GM12865 (cell line): ENCODE results near the gene UBL3.

Experiments
- DNase-seq: peaks from one replicate; pipeline ENCODE4 v3.0.0; 2010; ENCODE audit warnings: low read depth
- H3K4me3 ChIP-seq: 2 replicates; pipeline ENCODE4 v1.5.1; 2011; ENCODE audit warnings: mild to moderate bottlenecking, low read depth, low read length, control low read depth
- TF ChIP-seq, protein P1 (sequence below): IDR thresholded peaks from 2 replicates; pipeline ENCODE4 v1.5.1; 2011; ENCODE audit warnings: low read length, control low read depth, low read depth, inconsistent platforms; ENCODE audit not compliant: insufficient read depth; ENCODE audit errors: missing control alignments

The UBL3 gene

DNA sequence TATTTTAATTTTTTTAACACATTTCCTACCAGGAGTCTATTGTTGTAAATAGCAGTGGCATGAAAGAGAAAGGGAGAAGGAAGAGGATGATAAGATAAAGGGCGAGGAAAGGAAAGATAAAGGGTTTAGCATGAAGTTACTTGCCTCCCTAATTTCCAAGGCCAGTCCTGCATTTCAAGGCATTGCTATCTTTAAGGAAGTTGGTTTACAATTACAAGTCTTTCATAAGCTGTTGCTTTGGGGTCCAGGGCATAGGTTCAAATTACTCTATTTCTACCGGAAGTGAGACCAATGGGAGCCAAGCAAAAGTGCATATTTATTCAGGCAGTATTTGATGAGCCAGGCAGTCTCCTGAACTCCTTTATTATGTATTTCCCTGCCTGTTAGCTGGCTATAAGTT is 27.7 kb upstream of the UBL3 start:
- DNase-seq, result no peak
- no peak overlapping the region for H3K4me3 ChIP-seq
- TF ChIP-seq, protein P1, sequence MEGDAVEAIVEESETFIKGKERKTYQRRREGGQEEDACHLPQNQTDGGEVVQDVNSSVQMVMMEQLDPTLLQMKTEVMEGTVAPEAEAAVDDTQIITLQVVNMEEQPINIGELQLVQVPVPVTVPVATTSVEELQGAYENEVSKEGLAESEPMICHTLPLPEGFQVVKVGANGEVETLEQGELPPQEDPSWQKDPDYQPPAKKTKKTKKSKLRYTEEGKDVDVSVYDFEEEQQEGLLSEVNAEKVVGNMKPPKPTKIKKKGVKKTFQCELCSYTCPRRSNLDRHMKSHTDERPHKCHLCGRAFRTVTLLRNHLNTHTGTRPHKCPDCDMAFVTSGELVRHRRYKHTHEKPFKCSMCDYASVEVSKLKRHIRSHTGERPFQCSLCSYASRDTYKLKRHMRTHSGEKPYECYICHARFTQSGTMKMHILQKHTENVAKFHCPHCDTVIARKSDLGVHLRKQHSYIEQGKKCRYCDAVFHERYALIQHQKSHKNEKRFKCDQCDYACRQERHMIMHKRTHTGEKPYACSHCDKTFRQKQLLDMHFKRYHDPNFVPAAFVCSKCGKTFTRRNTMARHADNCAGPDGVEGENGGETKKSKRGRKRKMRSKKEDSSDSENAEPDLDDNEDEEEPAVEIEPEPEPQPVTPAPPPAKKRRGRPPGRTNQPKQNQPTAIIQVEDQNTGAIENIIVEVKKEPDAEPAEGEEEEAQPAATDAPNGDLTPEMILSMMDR, result no peak

DNA sequence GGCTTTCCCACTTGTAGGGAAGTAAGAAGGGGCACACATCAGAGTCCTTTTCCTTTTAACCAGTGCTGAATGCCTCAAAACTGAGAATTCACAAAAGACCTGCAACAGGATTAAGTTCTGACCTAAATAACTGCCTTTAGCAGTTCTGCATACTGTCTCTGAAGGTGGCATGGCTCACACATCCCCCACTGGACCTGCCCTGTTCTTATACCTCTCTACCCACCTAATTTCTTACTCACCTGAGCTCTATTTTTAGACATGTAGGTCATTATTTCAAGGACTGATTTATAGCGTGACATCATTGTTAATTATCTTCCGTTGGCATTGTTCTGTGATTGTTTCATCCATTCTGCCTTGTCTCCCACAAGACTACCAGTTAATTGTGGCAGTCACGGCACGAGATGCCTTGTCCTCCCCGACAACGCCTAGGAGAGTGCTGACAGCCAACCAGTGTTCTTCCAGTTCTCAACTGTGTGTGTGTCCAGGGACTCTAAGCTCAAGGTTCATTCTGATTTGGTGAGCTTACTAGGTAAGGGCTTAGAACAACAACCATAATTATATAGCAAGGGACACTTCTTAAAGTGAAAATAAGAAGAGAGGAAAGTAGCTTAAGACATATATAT is 27.1 kb upstream of the UBL3 start:
- TF ChIP-seq, protein P1, result no peak
- no peak for DNase-seq
- no peak overlapping the region for H3K4me3 ChIP-seq

DNA sequence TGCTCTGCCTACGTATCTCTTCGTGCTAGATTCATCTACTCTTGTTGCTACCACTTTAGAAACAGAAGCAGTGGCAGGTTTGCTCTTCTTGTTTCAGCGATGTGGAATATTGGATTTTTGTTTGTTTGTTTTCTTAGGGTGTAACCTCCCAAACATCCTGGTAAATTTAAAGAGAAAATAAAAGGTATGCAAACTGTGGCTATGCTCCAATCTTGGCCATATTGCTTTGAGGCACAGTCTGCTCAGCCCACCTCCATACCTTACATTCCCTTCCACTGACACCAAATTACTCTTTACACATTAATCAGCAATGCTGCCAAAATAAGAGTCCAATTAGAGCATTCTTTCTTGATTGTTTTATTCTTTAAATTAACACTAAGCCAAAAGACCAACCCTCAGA is 25.2 kb upstream of the UBL3 start:
- TF ChIP-seq, protein P1, result no peak
- no peak for DNase-seq

DNA sequence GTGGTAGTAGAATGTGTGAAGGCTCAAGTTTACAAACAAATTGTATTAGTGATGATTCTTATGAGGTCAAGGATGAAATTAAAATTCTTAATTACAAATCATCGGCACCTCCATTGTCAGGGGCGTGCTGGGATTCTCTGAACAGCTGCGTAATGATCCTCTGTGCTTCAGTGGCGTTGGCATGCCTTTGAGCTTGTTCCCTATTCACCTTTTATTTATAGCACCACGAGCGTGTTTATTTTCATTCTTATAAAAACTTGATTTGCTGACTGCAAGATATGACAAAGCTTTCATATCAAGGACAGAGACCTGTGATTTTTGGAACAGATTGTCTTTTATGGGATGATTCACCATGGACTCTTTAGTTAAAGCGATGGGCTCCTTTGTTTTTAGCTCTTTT is 18.2 kb upstream of the UBL3 start:
- TF ChIP-seq, protein P1, result no peak
- DNase-seq, result no peak
- no peak overlapping the region for H3K4me3 ChIP-seq

More for the DNA sequence above, 25.2 kb upstream of the UBL3 start:
- H3K4me3 ChIP-seq, result no peak overlapping the region

DNA sequence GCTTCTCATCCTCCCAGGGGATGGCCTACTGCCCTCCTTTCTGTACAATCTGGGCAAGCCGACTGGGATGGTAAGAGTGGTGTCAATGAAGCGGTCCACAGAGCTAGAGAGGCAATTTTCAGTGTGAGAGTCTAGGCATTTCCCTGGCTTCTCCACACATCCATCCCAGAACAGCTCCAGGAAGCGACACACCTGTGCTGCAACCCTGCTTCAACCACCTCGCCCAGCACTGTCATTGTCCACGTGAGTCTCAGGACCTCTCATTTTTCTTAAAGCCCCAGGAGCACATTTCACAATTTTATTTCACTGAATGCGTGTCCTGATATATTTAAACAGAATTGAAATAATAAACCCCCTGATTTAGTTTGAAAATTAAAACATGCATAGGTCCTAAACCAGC is 15.5 kb upstream of the UBL3 start:
- no peak overlapping the region for H3K4me3 ChIP-seq
- TF ChIP-seq, protein P1, result no peak
- no peak for DNase-seq

DNA sequence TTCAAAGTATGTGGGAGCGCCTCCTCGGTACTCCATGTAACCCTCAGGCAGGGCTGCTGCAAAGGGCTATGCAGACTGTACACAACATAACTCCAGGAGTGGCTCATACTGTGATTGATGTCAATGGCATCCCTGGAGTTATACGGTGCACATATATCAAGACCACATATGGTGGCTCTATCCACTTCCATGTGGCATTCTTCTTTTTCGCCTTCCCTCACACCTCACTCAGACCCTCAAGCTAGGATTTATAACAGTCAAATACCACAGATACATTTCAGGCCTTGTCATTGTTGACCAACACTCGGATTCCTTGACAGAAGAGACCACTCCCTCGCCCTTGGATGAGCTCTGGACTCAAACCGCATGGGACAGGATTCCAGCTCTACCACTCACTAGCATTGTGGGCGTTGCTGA is 11.3 kb upstream of the UBL3 start:
- H3K4me3 ChIP-seq, result no peak overlapping the region
- TF ChIP-seq, protein P1, result no peak
- no peak for DNase-seq

DNA sequence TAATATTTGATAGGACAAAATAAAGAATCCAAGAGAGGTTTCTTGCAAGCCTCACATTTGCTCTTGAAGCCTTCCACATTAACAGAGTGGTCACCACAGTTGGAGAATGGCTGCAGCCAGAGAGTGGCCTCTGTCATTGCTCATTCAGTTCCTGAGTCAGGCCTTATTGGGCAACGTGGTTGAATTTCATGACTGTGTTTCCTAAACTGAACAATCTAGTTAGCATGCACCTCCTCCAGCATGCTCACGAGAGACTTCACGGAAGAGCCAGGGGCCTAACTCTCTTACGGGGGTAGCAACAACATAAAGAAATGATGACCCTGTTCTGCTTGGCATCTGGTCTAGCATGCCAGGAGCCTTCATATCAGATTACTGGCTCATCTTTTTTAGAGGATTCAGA is 9.6 kb upstream of the UBL3 start:
- no peak overlapping the region for H3K4me3 ChIP-seq
- no peak for DNase-seq
- TF ChIP-seq, protein P1, result no peak
